ENCODE measurements around the gene THOP1.
A peak's percentile ranks its signal among the peaks of the same experiment; 100 is the strongest.

Gene THOP1

GRCh38 chr19:2774083-2774679, 11.1 kb upstream of the THOP1 start:
- no peak for TF ChIP-seq CTCF (IDR thresholded peaks at IDR 0.05; ENCODE audit: low read depth, low read length)
- in situ Hi-C loops (cut with HindIII; ENCODE audit: low sequenced_read_pairs), result no loop called here
- H3K4me3 ChIP-seq (ENCODE audit: low read depth, low read length), result no peak overlapping the region
- no peak for DNase-seq (ENCODE audit: low read depth, low spot score)

GRCh38 chr19:2774953-2775555, 10.2 kb upstream of the THOP1 start:
- H3K4me3 ChIP-seq (ENCODE audit: low read depth, low read length), result no peak overlapping the region
- in situ Hi-C loops (cut with HindIII; ENCODE audit: low sequenced_read_pairs), result no loop called here
- no peak for DNase-seq (ENCODE audit: low read depth, low spot score)
- no peak for TF ChIP-seq CTCF (IDR thresholded peaks at IDR 0.05; ENCODE audit: low read depth, low read length)

GRCh38 chr19:2775556-2776430, 9.5 kb upstream of the THOP1 start:
- no peak for TF ChIP-seq CTCF (IDR thresholded peaks at IDR 0.05; ENCODE audit: low read depth, low read length)
- in situ Hi-C loops (cut with HindIII; ENCODE audit: low sequenced_read_pairs), result no loop called here
- H3K4me3 ChIP-seq (ENCODE audit: low read depth, low read length), result no peak overlapping the region
- DNase-seq (ENCODE audit: low read depth, low spot score), result peak; percentile 50

- in situ Hi-C loops (cut with HindIII; ENCODE audit: low sequenced_read_pairs), result no loop called here
- no peak for TF ChIP-seq CTCF (IDR thresholded peaks at IDR 0.05; ENCODE audit: low read depth, low read length)
- H3K4me3 ChIP-seq (ENCODE audit: low read depth, low read length), result no peak overlapping the region
- no peak for DNase-seq (ENCODE audit: low read depth, low spot score)
Measured at GRCh38 chr19:2777952-2778683, 7.2 kb upstream of the THOP1 start.

GRCh38 chr19:2779121-2779740, 6.1 kb upstream of the THOP1 start:
- no peak for DNase-seq (ENCODE audit: low read depth, low spot score)
- no peak for TF ChIP-seq CTCF (IDR thresholded peaks at IDR 0.05; ENCODE audit: low read depth, low read length)
- H3K4me3 ChIP-seq (ENCODE audit: low read depth, low read length), result no peak overlapping the region
- in situ Hi-C loops (cut with HindIII; ENCODE audit: low sequenced_read_pairs), result no loop called here

GRCh38 chr19:2780284-2780683, 5.0 kb upstream of the THOP1 start:
- no peak for DNase-seq (ENCODE audit: low read depth, low spot score)
- H3K4me3 ChIP-seq (ENCODE audit: low read depth, low read length), result no peak overlapping the region
- TF ChIP-seq CTCF (IDR thresholded peaks at IDR 0.05; ENCODE audit: low read depth, low read length), result no peak
- in situ Hi-C loops (cut with HindIII; ENCODE audit: low sequenced_read_pairs), result no loop called here
